ENCODE data around the gene VGLL4.

VGLL4 gene

DNA sequence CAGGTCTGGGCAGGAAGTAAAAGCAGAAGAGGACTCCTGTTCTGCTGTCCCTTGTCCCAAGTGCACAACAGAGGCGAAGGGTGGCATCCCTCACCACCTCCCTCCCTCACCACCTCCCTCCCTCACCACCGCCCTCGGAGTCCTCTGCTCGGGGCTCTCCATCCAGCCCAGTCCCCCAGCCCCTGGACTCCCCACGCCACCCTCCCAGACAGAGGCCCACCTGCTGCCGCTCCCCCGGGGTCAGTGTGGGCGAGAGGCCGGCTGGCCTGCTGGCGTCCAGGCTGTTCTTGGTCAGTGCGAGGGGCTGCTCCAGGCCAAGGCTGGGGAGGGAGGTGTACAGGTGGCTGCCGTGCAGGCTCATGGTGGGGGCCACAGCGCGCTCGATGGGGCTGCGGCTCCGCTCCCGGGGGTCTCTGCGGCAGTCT, 79.1 kb downstream of the VGLL4 start:
- no peak for DNase-seq (ENCODE audit: low spot score)

DNA sequence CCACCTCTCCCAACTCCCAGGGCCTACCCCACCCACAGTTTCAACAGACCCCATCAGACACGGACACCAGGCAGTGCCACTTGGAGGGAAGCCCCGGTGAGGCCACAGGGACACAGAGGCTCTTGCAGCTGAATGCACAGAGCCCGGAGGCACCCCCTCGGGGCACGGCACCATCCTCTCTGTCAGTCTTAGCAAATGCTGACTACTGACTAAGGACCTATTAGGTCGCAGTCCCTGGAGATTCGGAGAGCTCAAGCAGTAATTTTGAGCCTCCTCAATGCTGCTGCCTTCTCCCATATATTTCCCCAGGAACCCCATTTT, 79.9 kb downstream of the VGLL4 start:
- no peak for DNase-seq (ENCODE audit: low spot score)

DNA sequence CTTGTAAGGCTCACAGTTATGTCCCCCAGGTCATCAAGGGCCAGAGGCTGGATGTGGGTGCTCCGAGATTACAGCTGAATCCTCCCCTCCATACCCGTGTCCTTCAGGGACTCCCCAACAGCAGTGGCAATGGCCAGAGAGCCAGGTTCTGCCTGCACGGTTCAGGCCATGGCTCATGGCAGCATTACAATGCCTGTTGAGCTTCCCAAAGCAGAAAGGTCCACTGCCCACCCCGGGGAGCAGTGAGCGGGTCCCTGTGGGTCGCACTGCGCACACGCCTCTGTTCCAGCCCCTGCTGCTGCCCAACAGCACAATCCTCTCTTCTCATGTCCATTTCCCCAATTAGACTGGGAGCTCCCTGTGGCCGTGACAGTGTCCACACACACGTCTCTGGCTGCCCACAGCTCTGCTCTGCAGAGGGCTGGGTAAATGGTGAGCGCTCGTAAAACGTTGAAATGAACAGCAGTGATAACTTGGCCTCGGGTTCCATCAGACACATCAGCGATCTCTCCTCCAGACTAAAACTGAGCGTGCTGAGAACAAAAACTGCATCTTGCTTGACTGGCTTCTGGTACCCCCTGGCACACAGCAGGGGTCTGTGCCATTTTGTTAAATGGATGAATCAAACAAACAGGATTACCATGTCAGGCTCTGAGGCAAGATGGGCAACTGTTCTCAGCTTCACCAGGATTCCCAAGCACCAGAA, 80.4 kb downstream of the VGLL4 start:
- no peak for DNase-seq (ENCODE audit: low spot score)

DNA sequence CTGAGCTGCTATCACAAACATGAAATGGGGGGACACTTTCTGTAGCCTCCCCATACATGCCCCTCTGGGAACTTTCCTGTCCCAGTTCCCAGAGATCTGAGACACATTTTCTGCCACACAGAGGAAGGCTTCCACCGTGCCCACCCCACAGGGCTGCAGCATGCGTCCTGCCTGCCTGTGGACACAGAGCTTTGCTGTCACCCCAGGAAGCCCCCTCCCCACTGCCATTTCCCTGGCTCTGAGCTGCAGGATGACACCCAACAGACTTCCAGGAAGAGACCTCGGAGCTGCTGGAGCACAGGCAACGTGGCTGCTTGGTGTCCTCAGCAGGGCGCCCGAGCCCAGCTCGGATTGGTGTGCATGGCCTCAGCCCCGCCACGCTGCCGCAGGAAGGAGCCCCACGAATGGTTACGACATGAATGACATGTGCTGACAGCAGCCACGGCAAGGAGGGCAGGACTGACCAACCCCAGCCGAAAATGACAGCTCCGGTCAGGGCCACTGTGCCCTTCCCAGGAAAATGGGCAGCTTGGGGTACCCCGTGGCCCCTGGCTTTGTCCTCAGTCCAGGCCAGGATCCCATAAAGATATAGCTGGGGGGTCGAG, 81.3 kb downstream of the VGLL4 start:
- no peak for DNase-seq (ENCODE audit: low spot score)

DNA sequence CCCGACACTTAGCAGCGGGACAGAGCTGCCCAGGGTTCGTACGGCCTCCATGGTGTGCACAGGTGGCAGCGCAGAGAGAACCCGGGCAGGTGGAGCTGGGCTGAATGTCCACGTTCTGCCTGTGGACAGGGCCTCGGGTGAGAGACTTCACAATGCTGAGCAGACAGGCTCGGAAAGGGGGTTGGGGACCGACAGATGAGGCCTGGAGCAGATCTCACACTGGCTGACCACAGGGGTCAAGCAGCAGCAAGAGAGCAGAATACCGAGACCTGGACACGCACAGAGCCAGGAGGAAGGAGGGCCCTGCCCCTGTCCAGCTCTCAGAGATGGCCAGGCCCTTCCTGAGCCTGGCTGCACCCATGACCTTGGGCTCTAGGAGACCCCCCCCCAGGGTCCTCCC, 83.0 kb downstream of the VGLL4 start:
- no peak for DNase-seq (ENCODE audit: low spot score)

DNA sequence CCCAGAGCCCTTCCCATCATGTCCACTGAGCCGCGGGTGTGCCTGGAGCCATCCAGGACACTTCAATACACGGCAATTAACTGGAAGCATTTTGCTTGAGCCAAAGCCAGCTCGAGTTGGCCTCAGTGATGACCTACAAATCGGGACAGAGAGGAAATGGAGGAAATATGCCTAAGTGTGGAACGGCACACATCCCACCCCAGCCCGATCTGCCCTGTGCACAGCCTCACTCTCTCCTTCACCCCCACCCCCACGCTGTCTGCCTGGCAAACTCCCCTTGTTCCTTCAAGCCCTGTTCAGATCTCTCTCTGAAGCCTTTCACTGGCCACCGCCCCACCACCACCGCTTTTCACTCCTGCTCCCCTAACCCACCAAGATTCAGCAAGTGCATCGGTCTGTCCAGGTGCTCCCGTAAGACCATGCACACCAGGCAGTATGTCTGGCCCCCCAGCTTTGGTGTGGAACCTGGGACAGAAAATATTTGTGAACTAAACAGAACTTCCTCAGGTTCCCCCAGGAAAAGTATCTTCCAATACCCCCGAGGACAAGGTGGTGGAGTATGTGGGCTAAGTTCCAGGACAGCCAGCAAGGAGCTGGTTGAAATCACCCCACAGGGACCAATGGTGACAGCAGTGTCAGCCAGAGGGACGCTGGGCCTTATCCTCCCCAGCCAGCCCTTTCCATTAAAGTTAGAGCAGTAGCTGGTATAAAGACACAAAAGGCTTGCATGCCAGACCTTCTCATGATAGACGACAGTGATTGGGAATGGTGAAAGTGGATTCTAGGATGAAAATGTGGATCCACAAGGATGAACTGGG, 83.7 kb downstream of the VGLL4 start:
- DNase-seq (ENCODE audit: low spot score), result no peak

DNA sequence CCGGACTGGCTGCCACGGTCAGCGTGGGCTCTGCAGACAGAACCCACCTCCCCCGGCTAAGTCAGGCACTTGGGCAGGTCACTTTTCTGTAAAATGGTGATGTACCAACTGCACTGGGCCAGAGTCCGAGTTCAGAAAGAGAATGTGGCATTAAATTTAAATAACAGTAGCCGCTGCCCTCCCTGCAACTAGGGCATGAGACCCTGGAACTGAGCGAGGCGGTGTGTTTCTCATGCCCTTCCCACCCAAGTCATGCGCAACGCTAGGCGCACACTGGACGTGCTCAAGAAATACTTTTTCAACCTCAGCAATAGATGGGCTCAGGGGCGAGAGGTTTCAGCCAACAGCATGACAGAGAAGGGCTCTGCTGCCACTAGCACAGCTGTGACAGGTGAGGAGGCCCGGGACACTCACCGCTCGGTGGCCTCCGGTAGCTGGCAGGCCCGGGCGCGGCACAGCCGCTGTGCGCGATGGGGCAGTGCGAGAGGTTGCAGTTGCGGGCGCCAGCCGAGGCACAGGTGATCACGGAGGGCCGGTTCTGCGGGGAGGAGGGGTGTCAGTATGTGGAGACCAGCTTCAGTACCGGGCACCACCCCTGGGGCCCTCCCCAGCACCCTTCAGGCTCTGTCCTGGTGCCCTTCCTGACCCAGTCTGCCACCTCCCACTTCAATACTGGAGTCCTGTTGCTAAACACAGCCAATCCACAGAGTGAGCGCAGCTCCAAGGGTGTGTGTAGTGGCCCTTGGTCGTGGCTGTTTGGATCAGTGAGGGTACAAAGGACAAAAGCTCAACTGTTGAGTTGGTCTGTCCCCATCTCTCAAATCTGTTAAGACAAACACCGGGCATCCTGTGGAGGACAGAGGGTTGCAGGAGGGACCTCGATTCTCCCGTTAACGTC, 84.5 kb downstream of the VGLL4 start:
- no peak for DNase-seq (ENCODE audit: low spot score)

DNA sequence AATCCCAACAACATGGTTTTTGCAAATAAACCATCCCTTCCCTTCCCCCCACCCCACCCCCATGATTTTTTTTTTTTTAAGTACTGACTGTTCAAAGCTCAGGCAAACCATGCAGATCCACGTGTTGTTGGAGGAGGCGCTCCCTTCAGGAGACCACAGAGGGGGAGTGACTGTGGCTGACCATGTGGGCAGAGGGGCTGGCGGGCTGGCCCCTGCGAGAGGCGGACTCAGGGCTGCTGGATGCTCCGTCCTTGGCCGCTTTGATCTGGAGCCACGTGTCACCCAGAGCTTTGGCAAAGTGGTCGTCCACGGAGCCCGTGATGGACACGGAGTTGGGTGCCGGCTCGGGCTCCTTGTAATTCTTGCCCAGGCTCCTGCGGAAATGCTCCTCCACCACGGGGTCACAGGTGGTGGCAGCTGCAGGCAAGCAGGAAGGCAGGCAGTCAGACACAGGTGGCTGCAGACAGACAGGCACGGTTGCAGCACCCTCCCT, 85.3 kb downstream of the VGLL4 start:
- DNase-seq (ENCODE audit: low spot score), result no peak

DNA sequence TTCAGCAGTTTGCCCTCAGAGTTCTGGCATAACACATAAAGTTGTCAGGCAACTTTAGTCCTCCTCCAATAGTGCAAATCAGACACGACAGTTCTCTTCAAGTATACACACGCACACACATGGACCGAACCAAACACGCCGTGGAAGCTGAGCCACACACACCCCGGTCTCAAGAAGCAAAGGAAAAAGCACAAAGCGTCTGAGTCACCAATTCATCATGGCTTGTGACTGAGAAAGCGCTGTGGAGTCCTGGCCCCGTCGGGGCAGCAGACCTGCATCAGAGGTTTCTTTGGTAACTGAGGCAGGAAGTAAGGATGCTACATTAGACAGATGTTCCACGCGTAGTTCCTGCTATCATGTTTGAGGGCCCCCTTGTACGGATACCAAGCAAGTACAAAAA, 85.7 kb downstream of the VGLL4 start:
- no peak for DNase-seq (ENCODE audit: low spot score)

DNA sequence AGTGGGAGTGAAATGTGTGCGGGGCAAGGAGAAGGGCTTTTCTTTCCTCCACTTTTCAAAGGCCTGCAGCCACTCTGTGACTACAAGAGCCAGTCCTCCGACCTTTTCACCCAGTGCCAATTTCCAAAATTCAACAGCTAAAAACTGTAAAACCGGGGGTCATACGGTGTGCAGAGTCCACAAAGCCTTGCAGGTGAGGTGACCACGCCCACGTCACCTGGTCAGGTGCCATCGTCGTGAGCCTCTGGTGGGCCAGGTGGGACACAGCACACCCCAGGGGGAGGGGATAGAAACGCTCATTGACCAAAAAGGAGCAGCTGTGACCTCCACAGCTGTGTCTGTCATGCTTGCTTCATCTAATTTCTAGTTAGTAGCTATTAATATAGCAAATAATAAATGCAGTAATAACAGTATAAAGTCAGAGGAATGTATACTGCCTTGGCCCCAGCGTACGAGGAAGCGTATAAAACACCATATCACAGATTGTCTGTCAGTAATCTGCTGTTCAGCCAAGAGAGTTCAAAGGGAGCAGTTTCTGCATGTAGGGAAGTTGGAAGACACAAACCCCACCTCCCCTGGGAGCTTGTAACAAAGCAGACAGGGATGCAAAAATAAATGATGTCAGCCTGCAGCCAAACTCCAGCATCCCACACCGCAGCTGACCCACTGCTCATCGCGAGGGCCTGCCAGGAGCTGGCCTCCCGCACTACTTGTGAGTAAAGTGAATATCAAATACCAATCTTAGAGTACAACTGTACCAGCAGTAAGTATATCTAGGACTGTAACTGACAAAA, 86.7 kb downstream of the VGLL4 start:
- DNase-seq (ENCODE audit: low spot score), result no peak

DNA sequence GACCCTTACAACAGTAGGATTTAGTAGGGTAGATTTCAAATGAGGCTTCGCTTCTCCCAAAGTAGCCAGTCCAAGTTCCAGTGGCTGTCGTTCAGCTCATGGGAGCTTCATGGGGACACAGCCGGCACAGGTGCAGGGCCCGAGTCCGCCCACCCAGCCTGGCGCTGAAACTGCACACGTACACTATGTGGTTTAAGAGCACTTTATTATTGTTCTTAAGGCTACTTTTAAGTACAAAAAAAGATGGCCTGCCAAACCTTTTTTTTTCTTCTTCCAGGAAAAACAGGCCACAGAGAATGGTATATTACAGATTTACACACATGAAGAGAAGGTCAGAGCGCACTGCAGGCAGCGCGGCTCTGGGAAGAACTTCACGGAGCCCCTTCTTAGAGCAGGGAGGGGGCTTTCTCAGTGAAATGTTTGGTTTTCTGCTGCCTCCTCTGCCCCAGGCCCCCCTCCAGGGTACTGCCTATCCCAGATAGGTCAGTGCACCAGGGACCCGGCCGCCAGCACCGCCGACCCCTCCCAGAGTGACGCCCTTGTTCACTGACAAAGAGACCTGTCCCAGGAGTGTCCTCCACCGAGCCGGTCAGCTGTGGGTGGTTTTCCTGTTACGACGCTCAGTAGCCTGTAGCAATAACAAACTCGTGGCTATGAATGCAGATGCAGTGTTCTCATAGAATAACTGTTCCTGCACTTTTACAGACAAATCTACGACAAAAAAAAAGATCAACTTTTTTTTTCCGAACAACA, 87.7 kb downstream of the VGLL4 start:
- DNase-seq (ENCODE audit: low spot score), result no peak

DNA sequence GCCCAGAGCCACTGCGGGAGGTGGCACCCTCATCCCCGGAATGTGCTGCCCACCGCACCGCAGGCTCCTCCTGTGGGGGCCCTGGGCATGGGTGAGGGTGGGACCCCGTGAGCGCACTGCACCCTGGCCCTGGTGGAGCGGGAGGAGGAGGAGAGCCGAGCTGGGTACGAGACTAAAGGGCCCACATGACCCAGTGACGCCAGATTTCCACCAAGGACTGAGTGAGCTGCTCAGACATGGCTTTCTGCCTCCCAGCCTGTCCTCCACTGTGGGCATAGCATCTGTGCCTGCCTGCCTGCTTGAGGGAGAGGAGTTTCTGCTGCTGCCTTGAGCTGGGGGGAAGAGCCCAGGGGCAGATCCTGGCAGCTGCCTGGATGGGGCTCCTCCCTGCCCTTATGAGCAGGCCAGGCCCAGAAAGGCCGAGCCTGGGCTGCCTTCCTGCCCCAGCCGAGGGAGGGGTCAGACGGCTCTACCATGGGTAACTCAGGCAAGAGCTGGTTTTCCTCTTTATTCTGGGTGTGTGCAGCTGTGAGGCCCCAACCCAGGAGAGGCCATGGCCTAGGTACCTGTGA, 88.4 kb downstream of the VGLL4 start:
- DNase-seq (ENCODE audit: low spot score), result no peak

DNA sequence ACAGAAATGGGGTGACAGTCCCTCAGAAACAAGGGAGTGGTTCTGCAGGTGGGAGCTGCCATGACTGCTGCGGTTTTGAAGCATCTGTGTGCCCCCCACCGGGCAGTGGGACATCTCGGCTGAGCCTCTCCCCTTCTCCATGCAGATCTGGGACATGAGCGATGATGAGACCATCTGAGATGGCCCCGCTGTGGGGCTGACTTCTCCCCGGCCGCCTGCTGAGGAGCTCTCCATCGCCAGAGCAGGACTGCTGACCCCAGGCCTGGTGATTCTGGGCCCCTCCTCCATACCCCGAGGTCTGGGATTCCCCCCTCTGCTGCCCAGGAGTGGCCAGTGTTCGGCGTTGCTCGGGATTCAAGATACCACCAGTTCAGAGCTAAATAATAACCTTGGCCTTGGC, 89.0 kb downstream of the VGLL4 start:
- no peak for DNase-seq (ENCODE audit: low spot score)

DNA sequence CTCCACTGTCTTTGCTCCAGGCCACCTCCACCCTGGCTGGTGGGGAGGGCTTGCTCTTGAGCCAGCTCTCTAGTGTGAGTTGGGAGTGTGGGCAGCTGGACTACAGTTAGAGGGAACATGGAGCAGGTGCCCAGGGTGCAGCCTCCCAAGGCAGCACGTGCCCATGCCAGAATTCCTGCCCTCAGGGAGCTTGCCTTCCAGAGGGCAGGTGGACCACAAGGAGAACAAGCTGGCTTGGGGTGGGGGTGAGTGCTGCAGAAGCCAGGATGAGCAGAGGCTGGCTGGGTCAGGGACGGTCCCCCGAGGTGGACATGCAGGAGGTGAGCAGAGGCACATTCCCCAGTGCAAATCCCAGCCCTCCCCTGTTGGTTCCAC, 89.5 kb downstream of the VGLL4 start:
- DNase-seq (ENCODE audit: low spot score), result no peak

DNA sequence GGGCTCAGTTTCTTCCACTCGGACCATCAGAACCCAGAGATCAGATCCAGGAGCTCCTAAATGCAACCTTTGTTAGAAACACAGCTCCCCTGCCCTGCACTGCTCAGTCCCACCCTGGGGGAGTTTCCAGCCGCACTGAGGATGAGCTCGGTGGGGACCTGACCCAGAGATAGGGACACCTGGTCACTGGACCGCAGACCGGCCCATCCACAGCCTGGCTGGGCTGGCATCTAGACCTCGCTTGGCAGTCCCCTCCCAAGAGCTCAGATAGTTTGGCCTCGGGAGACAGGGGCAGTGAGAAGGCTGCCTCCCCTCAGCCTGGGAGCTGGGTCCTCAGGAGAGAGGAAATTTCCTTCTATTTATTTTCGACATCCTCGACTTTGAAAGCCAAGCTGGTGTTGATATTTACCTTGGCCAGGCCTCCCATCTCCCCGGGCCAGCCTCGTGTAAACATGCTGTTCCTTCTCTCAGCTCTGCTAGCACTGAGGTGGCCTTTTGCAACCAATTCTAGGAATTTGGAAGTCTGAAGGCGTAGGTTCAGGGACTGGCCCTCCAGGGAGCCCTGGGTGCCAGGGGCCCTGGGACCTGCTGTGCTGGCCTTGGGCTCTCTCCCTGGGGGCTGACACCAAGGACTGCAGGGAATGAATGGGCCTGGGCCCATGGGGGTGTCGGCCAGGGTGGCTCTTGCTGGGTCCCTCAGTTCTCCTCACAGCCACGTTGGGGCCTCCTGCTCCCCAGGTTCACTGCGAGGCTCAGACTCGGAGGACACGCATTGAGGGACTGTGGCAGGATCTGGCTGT, 90.1 kb downstream of the VGLL4 start:
- no peak for DNase-seq (ENCODE audit: low spot score)

DNA sequence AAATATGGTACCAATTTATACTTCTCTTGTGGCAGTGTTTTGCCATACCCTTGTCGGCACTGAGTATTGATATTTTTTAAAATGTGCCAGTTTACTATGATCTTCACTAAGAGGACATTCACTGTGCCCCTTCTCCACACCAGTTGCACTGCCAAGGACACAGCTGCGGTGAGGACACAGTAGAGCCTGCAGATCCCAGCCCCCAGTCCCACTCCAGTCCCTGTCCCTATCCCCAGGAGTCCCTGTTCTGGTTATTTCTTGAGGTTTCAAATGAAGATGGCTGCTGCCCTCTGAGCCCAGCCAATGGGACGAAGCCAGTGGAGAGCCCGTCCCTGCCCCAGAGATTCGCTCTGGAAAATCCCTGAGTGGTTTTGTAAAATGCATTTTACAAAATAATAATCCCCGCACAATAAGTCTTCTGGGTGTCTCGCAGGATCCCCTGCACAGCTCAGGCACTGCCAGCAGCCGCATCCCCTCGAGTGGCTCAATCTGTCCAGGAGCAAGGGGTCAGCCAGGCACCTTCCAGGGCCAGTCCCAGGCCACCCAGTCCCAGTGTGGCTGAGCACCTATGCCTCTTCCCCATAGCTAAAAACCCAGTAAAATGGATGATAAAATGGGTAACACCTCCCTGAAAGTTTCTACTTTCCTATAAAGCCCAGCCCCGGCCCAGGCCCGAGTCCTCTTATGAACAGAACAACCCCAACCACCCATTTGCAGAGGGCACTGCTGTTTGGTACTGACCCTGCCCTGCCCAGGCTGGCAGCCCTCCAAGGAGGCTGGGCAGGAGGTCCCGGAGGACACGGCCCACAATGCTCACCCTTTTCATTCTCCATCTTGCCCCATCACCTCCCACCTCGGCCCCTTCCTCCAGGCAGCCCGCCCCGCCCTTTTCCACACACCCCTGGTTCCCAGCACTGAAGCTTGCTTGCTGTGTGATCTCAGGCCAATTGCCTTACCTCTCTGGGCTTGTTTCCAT, 91.1 kb downstream of the VGLL4 start:
- no peak for DNase-seq (ENCODE audit: low spot score)

DNA sequence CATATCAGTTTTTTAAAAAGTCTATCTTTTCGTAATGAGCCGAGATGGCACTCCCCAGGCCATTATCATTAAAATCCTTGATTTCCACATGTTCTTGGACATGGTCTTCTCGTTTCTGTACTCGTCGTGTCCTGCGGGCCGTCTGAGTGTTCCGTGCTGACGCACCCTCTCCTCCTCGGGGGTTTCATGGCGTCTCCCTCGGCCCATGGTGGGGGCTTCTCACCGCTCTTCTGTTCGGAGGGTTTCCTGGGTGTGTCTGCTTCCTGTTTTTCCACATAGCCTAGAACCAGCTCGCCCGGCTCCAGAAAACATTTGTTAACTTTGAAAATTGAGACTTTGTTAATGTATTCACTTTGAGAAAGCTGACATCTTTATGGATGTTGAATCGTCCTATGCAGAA, 92.7 kb downstream of the VGLL4 start:
- no peak for DNase-seq (ENCODE audit: low spot score)

DNA sequence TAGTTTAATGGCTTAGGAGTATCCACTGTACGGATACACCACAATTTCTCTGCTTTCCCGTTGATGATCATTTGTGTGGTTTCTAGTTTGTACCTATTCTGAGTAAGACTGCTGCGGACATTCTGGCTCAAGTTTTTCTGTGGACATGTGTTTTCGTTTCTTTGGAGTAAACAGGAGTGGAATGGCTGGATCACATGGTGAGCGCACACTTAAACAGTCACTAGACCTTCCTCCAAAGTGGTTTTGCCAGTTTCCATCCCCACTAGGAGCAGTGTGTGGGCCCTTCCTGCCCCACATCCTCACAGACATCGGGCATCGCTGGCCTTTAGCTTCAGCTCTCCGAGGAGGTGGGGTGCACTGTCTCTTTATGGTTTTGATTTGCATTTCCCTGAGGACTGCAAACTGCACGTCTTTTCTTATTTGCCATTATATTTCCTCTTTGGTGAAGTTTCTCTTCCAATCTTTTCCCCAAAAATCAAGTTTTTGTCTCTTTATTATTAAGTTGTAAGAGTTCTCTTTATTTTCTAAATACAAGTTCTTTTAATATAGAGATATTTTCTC, 94.1 kb downstream of the VGLL4 start:
- no peak for DNase-seq (ENCODE audit: low spot score)

Data from HuH-7.5 (cell line).